ENCODE data around the gene CNTNAP2. TPM values are rescaled to one million over a fixed set of nuclear protein-coding genes. Genes with fewer than 3 reads are reported as not detected.

The CNTNAP2 gene
- total RNA-seq, 6 experiments from 2014 or later = 1.8 to 8.1 (median 3.9) TPM

DNA sequence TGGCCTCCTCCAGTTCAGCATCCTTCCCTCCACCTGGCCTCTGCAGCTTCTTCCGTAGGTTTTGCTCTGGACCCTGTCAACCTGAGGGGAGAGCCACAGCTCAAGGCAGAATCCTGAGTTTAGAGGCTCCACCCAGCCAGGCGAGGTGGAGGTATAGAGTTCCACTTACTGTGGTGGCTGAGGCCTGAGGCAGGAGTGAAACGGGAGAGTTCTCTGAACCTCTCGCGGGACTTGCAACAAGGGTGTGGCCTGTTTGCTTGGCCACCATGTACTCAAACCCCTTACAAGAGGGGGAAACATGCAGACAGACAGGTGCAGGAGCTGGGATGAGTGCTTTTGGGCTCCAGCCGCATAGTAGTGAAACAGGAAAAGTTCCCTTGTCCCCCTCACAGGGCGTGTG, 2320.0 kb downstream of the CNTNAP2 start:
- WGBS (ENCODE audit: insufficient coverage, low coverage, low lambda C conversion rate, missing lambda C conversion rate) = 85% methylated on average over 4 of the region's 7 CpGs
- Histone ChIP-seq H3K9me3 (no peaks in the 10 kb centered on the region), H3K27ac (no peak overlapping the region), H3K4me1 (peaks cover 0 to 8% (median 0%) of the 10 kb centered on the region in 4 donors), H3K4me3 (no peak overlapping the region), H3K36me3 (no peaks in the 10 kb centered on the region), H3K27me3 (no peaks in the 10 kb centered on the region)
- intact Hi-C loops (cut with DNase I) = no loop called here
- no peak for ATAC-seq
- TF ChIP-seq POLR2A (IDR thresholded peaks at IDR 0.05) = no peak
- TF ChIP-seq, protein P1, sequence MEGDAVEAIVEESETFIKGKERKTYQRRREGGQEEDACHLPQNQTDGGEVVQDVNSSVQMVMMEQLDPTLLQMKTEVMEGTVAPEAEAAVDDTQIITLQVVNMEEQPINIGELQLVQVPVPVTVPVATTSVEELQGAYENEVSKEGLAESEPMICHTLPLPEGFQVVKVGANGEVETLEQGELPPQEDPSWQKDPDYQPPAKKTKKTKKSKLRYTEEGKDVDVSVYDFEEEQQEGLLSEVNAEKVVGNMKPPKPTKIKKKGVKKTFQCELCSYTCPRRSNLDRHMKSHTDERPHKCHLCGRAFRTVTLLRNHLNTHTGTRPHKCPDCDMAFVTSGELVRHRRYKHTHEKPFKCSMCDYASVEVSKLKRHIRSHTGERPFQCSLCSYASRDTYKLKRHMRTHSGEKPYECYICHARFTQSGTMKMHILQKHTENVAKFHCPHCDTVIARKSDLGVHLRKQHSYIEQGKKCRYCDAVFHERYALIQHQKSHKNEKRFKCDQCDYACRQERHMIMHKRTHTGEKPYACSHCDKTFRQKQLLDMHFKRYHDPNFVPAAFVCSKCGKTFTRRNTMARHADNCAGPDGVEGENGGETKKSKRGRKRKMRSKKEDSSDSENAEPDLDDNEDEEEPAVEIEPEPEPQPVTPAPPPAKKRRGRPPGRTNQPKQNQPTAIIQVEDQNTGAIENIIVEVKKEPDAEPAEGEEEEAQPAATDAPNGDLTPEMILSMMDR (IDR thresholded peaks at IDR 0.05) = no peak
- no peak for DNase-seq

GRCh38 chr7:148437043-148437442, 2320.4 kb downstream of the CNTNAP2 start:
- Histone ChIP-seq H3K4me3 (no peak overlapping the region), H3K4me1 (peaks cover 0 to 8% (median 0%) of the 10 kb centered on the region in 4 donors), H3K9me3 (no peaks in the 10 kb centered on the region), H3K27ac (no peak overlapping the region), H3K27me3 (no peaks in the 10 kb centered on the region), H3K36me3 (no peaks in the 10 kb centered on the region)
- TF ChIP-seq POLR2A (IDR thresholded peaks at IDR 0.05) = no peak
- TF ChIP-seq, protein P1 (IDR thresholded peaks at IDR 0.05) = no peak
- ATAC-seq (no peak), DNase-seq (no peak)
- intact Hi-C loops (cut with DNase I) = no loop called here
- WGBS (ENCODE audit: insufficient coverage, low coverage, low lambda C conversion rate, missing lambda C conversion rate) = 89% methylated on average over 4 of the region's 4 CpGs

DNA sequence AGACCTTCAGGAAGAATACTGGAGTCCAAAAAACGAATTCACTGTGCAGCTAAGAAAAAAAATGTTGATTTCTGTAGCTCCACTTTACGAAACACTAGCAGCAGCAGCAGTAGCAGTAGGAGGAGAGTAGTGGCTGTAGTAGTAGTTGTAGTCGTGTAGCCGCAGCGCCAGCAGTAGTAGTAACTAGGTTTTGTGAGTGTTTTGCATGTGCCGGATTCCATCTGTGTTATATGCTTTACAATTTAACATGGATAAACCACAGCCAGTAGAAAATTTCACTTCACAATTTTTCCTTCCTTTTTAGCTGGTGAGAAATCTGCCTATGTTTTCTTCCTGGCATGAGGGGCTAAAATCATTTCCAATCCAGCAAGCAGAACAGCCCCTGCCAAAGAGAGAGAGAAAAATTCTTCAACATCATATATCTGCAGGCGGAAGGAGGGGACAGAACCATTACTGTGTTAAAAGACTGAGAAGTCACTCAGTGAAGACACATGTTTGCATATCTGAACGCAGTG, 2325.6 kb downstream of the CNTNAP2 start:
- DNase-seq (no peak), ATAC-seq (no peak)
- Histone ChIP-seq H3K9me3 (no peaks in the 10 kb centered on the region), H3K36me3 (no peaks in the 10 kb centered on the region), H3K27ac (peak overlapping the region in 1 of 3 donors; percentile 57), H3K4me1 (peaks cover 0 to 28% (median 2%) of the 10 kb centered on the region in 4 donors), H3K27me3 (no peaks in the 10 kb centered on the region), H3K4me3 (no peak overlapping the region)
- intact Hi-C loops (cut with DNase I) = no loop called here
- TF ChIP-seq, protein P1 (IDR thresholded peaks at IDR 0.05) = no peak
- no peak for TF ChIP-seq POLR2A (IDR thresholded peaks at IDR 0.05)
- 77% methylated on average over 7 of the region's 8 CpGs for WGBS (ENCODE audit: insufficient coverage, low coverage, low lambda C conversion rate, missing lambda C conversion rate)

DNA sequence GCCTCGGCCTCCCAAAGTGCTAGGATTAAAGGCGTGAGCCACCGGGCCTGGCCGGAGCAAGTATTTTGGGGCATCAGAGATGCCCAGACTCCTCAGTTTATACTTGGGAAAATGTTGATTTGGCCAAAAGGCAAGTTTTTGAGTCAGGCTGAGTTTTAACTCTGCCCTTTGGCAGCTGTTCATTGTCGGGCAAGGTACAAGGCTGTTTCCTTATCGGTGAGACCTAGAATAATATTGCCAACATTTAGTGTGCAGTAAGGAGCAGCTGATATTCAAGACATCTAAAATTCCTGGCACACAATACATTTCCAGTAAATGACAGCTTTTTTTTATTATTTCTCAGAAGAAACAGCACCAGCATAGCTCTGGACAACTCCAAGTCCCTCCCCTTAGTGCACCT, 2326.3 kb downstream of the CNTNAP2 start:
- DNase-seq (peak in 2 of 3 donors; percentile 63 to 73), ATAC-seq (peak; percentile 82 to 92 (median 86))
- intact Hi-C loops (cut with DNase I) = no loop called here
- Histone ChIP-seq H3K4me1 (peaks cover 0 to 34% (median 5%) of the 10 kb centered on the region in 4 donors), H3K27me3 (no peaks in the 10 kb centered on the region), H3K9me3 (no peaks in the 10 kb centered on the region), H3K36me3 (no peaks in the 10 kb centered on the region), H3K4me3 (no peak overlapping the region), H3K27ac (peak overlapping the region in 1 of 3 donors; percentile 57)
- 42% methylated on average over 6 of the region's 6 CpGs for WGBS (ENCODE audit: insufficient coverage, low coverage, low lambda C conversion rate, missing lambda C conversion rate)
- TF ChIP-seq POLR2A (IDR thresholded peaks at IDR 0.05) = no peak
- TF ChIP-seq, protein P1 (IDR thresholded peaks at IDR 0.05) = no peak
